ENCODE measurements around the gene SCART1. TPM values are rescaled to one million over a fixed set of nuclear protein-coding genes. Genes with fewer than 3 reads are reported as not detected.

SCART1 gene
- total RNA-seq, 2 experiments from 2014 or later = 5.0 to 5.2 TPM

- ChIA-PET CTCF (no interaction called here), POLR2A (no interaction called here)
- Mint-ChIP-seq H3K9me3 (peaks cover 18% of the 10 kb centered on the region), H3K4me1 (ENCODE audit: low read depth) (no peaks in the 10 kb centered on the region), H3K36me3 (ENCODE audit: low read depth) (peaks cover 44% of the 10 kb centered on the region), H3K27ac (no peak overlapping the region), H3K27me3 (no peaks in the 10 kb centered on the region), H3K4me3 (no peak overlapping the region)
- H3K9me3 ChIP-seq (ENCODE audit: control insufficient read depth in 1 of 2, insufficient read depth in 1 of 2, low read length in 2 of 2) = peaks cover 24 to 43% of the 10 kb centered on the region in 2 experiments
- TF ChIP-seq, protein P1, sequence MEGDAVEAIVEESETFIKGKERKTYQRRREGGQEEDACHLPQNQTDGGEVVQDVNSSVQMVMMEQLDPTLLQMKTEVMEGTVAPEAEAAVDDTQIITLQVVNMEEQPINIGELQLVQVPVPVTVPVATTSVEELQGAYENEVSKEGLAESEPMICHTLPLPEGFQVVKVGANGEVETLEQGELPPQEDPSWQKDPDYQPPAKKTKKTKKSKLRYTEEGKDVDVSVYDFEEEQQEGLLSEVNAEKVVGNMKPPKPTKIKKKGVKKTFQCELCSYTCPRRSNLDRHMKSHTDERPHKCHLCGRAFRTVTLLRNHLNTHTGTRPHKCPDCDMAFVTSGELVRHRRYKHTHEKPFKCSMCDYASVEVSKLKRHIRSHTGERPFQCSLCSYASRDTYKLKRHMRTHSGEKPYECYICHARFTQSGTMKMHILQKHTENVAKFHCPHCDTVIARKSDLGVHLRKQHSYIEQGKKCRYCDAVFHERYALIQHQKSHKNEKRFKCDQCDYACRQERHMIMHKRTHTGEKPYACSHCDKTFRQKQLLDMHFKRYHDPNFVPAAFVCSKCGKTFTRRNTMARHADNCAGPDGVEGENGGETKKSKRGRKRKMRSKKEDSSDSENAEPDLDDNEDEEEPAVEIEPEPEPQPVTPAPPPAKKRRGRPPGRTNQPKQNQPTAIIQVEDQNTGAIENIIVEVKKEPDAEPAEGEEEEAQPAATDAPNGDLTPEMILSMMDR (IDR thresholded peaks at IDR 0.05) = no peak
- DNase-seq (no peak), ATAC-seq (ENCODE audit: poor library complexity) (no peak)
- intact Hi-C loops (cut with DNase I, micrococcal nuclease) = no loop called here
- no peaks in the 10 kb centered on the region for H3K36me3 ChIP-seq (ENCODE audit: insufficient read depth, low read length)
- H3K27ac ChIP-seq (ENCODE audit: low read depth in 1 of 2, low read length in 2 of 2) = no peak overlapping the region
- H3K4me1 ChIP-seq (ENCODE audit: insufficient read depth, low read length) = no peaks in the 10 kb centered on the region
- H3K4me3 ChIP-seq (ENCODE audit: low read length) = no peak overlapping the region
- H3K27me3 ChIP-seq (ENCODE audit: control insufficient read depth in 1 of 2, insufficient read depth in 2 of 2, low read length in 2 of 2) = no peaks in the 10 kb centered on the region
Measured at GRCh38 chr10:133484818-133485217, 31.1 kb downstream of the SCART1 start.

DNA sequence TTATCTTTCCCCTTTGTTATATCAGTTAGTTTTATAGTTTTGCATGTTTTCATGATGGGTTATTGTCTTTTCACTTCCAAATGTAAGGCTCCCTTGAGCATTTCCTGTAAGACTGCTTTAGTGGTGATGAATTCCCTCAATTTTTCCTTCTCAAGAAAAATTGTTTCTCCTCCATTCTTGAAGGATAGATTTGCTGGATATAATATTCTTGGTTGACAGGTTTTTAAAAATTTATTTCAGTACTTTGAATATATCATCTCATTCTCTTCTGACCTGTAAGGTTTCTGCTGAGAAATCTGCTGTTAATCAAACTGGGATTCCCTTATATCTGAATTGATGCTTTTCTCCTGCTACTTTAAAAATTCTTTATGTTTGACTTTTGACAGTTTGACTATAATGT, 33.3 kb downstream of the SCART1 start:
- Histone ChIP-seq H3K9me3 (ENCODE audit: control insufficient read depth in 1 of 2, insufficient read depth in 1 of 2, low read length in 2 of 2) (peaks cover 25 to 43% of the 10 kb centered on the region in 2 experiments), H3K4me3 (ENCODE audit: low read length) (no peak overlapping the region), H3K27ac (ENCODE audit: low read depth in 1 of 2, low read length in 2 of 2) (no peak overlapping the region), H3K4me1 (ENCODE audit: insufficient read depth, low read length) (no peaks in the 10 kb centered on the region), H3K36me3 (ENCODE audit: insufficient read depth, low read length) (no peaks in the 10 kb centered on the region), H3K27me3 (ENCODE audit: control insufficient read depth in 1 of 2, insufficient read depth in 2 of 2, low read length in 2 of 2) (no peaks in the 10 kb centered on the region)
- no peak overlapping the region for H3K27ac Mint-ChIP-seq
- ChIA-PET POLR2A (no interaction called here), CTCF (no interaction called here)
- no peak overlapping the region for H3K4me3 Mint-ChIP-seq
- TF ChIP-seq, protein P1 (IDR thresholded peaks at IDR 0.05) = no peak
- ATAC-seq (ENCODE audit: poor library complexity) = no peak
- no peak for DNase-seq
- no peaks in the 10 kb centered on the region for H3K4me1 Mint-ChIP-seq (ENCODE audit: low read depth)
- peaks cover 18% of the 10 kb centered on the region for H3K9me3 Mint-ChIP-seq
- no peaks in the 10 kb centered on the region for H3K27me3 Mint-ChIP-seq
- intact Hi-C loops (cut with DNase I, micrococcal nuclease) = no loop called here
- peaks cover 44% of the 10 kb centered on the region for H3K36me3 Mint-ChIP-seq (ENCODE audit: low read depth)

DNA sequence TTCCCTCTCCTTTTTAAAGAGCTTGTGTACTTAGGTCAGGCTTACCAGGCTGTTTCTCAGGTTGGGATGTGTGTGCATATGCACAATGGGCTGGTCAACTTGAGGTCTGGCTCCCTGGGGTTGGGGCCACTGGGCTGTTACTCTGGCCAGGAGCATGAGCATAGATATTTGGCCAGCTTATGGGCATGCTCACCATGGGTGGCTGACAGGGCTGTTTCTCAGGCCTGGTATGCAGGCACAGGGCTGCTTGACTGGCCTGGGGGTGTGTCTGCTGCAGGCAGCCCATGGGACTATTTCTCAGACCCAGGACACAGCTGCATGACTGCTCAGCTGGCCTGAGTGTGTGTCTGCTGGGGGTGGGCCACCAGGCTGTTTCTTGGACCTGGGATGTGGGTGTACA, 34.6 kb downstream of the SCART1 start:
- TF ChIP-seq, protein P1 (IDR thresholded peaks at IDR 0.05) = no peak

More for the DNA sequence above, 34.6 kb downstream of the SCART1 start:
- peaks cover 44% of the 10 kb centered on the region for H3K36me3 Mint-ChIP-seq (ENCODE audit: low read depth)
- no peaks in the 10 kb centered on the region for H3K27me3 Mint-ChIP-seq
- DNase-seq (no peak), ATAC-seq (ENCODE audit: poor library complexity) (no peak)
- Histone ChIP-seq H3K27me3 (ENCODE audit: control insufficient read depth in 1 of 2, insufficient read depth in 2 of 2, low read length in 2 of 2) (no peaks in the 10 kb centered on the region), H3K9me3 (ENCODE audit: control insufficient read depth in 1 of 2, insufficient read depth in 1 of 2, low read length in 2 of 2) (peaks cover 25 to 43% of the 10 kb centered on the region in 2 experiments), H3K36me3 (ENCODE audit: insufficient read depth, low read length) (no peaks in the 10 kb centered on the region), H3K4me1 (ENCODE audit: insufficient read depth, low read length) (no peaks in the 10 kb centered on the region), H3K27ac (ENCODE audit: low read depth in 1 of 2, low read length in 2 of 2) (no peak overlapping the region), H3K4me3 (ENCODE audit: low read length) (no peak overlapping the region)
- no peak overlapping the region for H3K27ac Mint-ChIP-seq
- peaks cover 14% of the 10 kb centered on the region for H3K9me3 Mint-ChIP-seq
- no peaks in the 10 kb centered on the region for H3K4me1 Mint-ChIP-seq (ENCODE audit: low read depth)
- intact Hi-C loops (cut with DNase I, micrococcal nuclease) = no loop called here
- CTCF ChIA-PET = no interaction called here
- no peak overlapping the region for H3K4me3 Mint-ChIP-seq
- POLR2A ChIA-PET = no interaction called here

All from CD4-positive, alpha-beta T cell (primary cell).